Stimulated activated CD8-positive, alpha-beta memory T cell treated with anti-CD3 and anti-CD28 coated beads, Interleukin-7, amount 100 ng/mL, for 24 hours (primary cell): ENCODE measurements around the gene GAGE13.
"Not testable (repeated sequence)": the region's sequence is repeated elsewhere in the genome, so short reads cannot be mapped to it uniquely, and the experiment has no call there.

Source experiments
- DNase-seq: peaks from one replicate; pipeline ENCODE4 v3.0.0-alpha.2; 2020; ENCODE audit warnings: low read depth

The GAGE13 gene

GRCh38 chrX:49331282-49331681, at the start of gene GAGE13:
GAGE13 (plus strand) TSS chrX:49331582; CDS start chrX:49332738, 1,156 bp downstream.
- not testable (repeated sequence) for DNase-seq

GRCh38 chrX:49282647-49283011, 48.8 kb upstream of the GAGE13 start:
- DNase-seq, result no peak

- no peak for DNase-seq
Observed at GRCh38 chrX:49284212-49284611, 47.2 kb upstream of the GAGE13 start.

- DNase-seq, result no peak
Observed at GRCh38 chrX:49286136-49286535, 45.2 kb upstream of the GAGE13 start.

- no peak for DNase-seq
Observed at GRCh38 chrX:49286581-49286980, 44.8 kb upstream of the GAGE13 start.

GRCh38 chrX:49287665-49288064, 43.7 kb upstream of the GAGE13 start:
- DNase-seq, result no peak

- no peak for DNase-seq
Observed at GRCh38 chrX:49290215-49290614, 41.2 kb upstream of the GAGE13 start.

- DNase-seq, result peak; percentile 54
Observed at GRCh38 chrX:49291615-49292337, 39.6 kb upstream of the GAGE13 start.

- DNase-seq, result no peak
Observed at GRCh38 chrX:49292400-49293362, 38.7 kb upstream of the GAGE13 start.

GRCh38 chrX:49299293-49299692, 32.1 kb upstream of the GAGE13 start:
- DNase-seq, result not testable (repeated sequence)

GRCh38 chrX:49300703-49301102, 30.7 kb upstream of the GAGE13 start:
- no peak for DNase-seq

- no peak for DNase-seq
Observed at GRCh38 chrX:49303346-49303745, 28.0 kb upstream of the GAGE13 start, which contains the start of gene GAGE10. GAGE10 (plus strand) TSS chrX:49303646; CDS start chrX:49304860, 1,214 bp downstream.

GRCh38 chrX:49307775-49308174, 23.6 kb upstream of the GAGE13 start:
- not testable (repeated sequence) for DNase-seq

GRCh38 chrX:49308604-49309269, 22.6 kb upstream of the GAGE13 start:
- no peak for DNase-seq

GRCh38 chrX:49309401-49309981, 21.9 kb upstream of the GAGE13 start:
- no peak for DNase-seq

GRCh38 chrX:49310371-49310770, 21.0 kb upstream of the GAGE13 start:
- no peak for DNase-seq

GRCh38 chrX:49312176-49312575, 19.2 kb upstream of the GAGE13 start:
- no peak for DNase-seq

GRCh38 chrX:49316085-49316484, 15.3 kb upstream of the GAGE13 start:
- DNase-seq, result no peak

- not testable (repeated sequence) for DNase-seq
Observed at GRCh38 chrX:49321737-49322136, 9.6 kb upstream of the GAGE13 start, which contains the start of gene GAGE12J. GAGE12J (plus strand) TSS chrX:49322037; CDS start chrX:49323194, 1,157 bp downstream.

GRCh38 chrX:49322266-49322665, 9.1 kb upstream of the GAGE13 start:
- not testable (repeated sequence) for DNase-seq

- DNase-seq, result not testable (repeated sequence)
Observed at GRCh38 chrX:49323735-49324134, 7.6 kb upstream of the GAGE13 start.

GRCh38 chrX:49330421-49330820, 961 bp upstream of the GAGE13 start:
- DNase-seq, result not testable (repeated sequence)
